WI38 (cell line): ENCODE measurements around the gene MRGPRG.

Source experiments
- H3K4me3 ChIP-seq: 2 replicates; pipeline ENCODE4 v1.5.1; 2011; ENCODE audit warnings: low read depth, mild to moderate bottlenecking, control low read depth, low read length
- TF ChIP-seq, protein P1 (sequence below): IDR thresholded peaks from 2 replicates; pipeline ENCODE4 v1.5.1; 2012; ENCODE audit warnings: low read depth, mild to moderate bottlenecking, control low read depth, low read length

The MRGPRG gene

DNA sequence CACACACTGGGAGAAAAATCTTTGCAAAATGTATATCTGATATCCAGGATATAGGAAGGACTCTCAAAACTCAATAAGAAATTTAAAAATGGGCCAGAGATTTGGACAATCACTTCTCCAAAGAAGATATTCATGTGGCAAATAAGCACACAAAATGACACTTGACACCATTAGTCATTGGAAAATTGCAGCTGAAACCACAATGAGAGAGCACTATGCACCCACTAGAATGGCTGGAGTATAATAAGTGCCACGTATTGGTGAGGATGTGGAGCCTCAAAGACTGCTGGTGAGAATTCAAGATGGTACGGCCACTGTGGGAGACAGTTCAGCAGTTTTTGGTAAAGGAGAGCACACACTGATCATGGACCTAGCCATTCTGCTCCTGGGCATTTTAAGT, 40.7 kb downstream of the MRGPRG start:
- TF ChIP-seq, protein P1, sequence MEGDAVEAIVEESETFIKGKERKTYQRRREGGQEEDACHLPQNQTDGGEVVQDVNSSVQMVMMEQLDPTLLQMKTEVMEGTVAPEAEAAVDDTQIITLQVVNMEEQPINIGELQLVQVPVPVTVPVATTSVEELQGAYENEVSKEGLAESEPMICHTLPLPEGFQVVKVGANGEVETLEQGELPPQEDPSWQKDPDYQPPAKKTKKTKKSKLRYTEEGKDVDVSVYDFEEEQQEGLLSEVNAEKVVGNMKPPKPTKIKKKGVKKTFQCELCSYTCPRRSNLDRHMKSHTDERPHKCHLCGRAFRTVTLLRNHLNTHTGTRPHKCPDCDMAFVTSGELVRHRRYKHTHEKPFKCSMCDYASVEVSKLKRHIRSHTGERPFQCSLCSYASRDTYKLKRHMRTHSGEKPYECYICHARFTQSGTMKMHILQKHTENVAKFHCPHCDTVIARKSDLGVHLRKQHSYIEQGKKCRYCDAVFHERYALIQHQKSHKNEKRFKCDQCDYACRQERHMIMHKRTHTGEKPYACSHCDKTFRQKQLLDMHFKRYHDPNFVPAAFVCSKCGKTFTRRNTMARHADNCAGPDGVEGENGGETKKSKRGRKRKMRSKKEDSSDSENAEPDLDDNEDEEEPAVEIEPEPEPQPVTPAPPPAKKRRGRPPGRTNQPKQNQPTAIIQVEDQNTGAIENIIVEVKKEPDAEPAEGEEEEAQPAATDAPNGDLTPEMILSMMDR = no peak
- no peak overlapping the region for H3K4me3 ChIP-seq

DNA sequence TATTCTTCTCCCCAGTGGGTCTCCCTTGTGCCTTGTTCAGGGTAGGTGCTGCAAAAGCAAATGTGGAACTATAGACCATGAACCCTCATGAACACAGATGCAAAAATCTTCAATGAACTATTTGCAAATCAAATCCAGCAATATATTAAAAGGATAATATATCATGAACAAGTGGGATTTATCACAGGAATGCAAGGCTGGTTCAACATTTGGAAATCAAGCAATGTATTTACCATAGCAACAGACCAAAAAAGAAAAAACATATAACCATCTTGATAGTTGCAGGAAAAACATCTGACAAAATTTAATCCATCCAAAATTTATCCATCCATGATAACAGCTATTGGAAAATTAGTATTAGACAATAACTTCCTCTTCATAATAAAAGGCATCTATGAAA, 42.1 kb downstream of the MRGPRG start:
- TF ChIP-seq, protein P1 = no peak
- no peak overlapping the region for H3K4me3 ChIP-seq

DNA sequence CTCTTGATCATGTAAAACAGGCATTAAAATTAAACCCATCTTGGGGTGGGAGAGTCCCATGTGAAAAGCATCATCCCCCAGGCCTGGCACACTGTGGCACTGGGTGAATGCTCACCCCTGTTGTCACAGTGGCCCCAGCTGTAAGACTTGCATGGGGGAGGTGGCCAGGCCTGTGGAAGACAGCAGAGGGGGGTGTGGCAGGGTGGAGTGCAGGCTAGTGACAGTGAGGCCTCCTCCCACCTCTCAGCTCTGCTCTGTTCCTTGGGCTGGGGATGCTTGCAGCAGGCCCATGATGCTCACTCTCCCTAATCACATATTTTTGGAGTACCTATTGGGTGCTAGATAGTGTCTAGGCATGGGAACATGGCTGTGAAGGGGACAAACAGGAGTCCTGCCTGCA, 43.4 kb downstream of the MRGPRG start:
- H3K4me3 ChIP-seq = no peak overlapping the region
- TF ChIP-seq, protein P1 = no peak

DNA sequence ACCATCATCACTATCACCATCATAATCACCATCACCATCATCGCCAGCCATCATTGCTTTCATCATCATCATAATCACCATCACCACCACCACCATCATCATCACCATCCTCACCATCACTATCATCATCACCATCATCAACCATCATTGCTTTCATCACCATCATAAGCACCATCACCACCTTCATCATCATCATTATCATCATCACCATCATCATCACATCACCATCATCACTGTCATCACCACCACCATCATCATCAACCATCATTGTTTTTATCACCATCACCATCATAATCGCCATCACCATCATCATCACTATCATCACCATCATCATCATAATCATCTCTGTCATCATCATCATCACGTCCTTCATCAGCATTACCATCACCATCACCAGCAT, 44.2 kb downstream of the MRGPRG start:
- no peak overlapping the region for H3K4me3 ChIP-seq
- TF ChIP-seq, protein P1 = no peak

DNA sequence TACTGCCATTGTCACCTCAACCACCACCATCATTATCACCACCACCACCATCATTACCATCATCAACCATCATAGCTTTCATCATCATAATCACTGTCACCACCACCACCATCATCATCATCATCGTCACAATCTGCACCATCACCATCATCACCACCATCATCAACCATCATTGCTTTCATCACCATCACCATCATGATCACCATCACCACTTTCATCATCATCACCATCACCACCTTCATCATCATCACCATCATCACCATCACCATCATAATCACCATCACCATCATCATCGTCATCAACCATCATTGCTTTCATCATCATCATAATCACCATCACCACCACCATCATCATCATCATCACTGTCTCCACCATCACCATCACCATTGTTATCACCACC, 44.8 kb downstream of the MRGPRG start:
- no peak overlapping the region for H3K4me3 ChIP-seq
- TF ChIP-seq, protein P1 = no peak

DNA sequence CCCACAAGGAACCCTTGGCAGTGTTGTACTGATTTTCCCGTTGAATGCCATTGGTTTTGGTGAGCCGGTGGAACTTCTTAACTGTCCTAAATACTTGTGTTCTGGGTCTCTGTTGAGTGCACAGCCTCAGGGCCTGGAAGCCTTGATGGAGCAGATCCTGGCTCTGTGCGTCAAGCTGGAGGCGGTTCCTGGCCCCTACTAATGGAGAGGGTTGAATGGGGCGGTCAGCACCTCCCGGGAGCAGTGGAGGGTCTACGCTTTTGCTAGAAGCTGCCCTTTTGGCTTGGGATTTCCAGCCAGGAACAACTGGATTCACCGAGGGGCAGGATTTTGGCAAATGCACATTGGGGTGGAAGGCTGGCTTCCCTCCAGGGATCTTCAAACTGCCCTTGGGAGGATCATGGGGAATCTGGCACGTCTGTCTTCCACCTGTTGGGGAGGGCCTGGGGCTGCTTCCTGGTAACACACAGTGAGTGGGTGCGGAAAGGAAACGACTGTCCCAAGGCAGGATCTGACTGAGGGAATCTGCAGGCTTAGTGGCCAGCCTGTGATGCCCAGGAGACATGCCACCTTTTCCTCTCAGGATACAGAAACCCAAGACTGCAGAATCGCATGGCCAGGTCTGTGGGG, 46.6 kb downstream of the MRGPRG start:
- no peak overlapping the region for H3K4me3 ChIP-seq
- TF ChIP-seq, protein P1 = no peak

DNA sequence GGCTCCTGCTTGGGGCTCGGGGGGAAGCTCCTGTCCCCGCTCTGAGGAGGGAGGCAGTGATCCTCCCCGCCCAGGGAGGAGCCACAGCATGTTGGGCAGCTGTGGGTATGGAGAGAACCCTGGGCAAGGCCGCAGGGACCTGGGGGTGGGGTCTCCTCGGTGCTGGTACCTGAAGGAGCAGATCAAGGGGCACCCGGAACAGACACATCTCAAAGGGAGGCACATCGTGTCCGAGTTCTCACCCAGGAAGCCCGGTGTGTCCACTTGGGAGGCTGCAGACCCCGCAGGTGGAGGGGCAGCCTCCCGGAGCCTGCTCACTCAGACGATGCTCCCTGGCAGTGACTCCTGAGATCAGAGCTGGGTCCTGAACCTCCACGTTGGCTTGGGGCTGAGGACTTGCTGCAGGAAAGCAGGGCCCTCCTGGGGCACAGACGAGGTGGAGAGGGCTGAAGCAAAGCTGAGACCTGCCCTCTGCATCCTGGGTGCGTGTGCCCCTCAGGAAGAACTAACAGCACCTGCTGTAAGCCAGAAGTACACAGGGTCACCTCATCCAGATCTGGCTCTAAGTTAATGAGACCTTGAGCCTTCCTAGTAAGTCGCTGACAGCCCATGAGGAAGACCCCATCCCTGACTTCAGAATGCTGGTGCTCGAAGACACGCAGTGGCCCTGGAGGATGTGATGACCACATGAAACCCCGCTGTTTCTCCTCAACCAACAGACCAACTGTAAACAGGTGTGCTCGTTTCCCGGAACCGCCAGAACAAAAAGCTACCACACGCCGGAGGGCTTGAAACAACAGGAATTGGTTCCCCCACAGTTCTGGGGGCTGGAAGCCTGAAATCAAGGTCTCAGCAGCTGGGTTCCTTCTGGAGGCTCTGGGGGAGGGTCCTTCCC, 47.6 kb downstream of the MRGPRG start:
- TF ChIP-seq, protein P1 = no peak
- H3K4me3 ChIP-seq = no peak overlapping the region
